GM23248 (cell line): ENCODE measurements around the gene IGFLR1. TPM values are rescaled to one million over a fixed set of nuclear protein-coding genes. Genes with fewer than 3 reads are reported as not detected.

Experiments used
- DNase-seq: peaks from one replicate; pipeline ENCODE4 v3.0.0-alpha.2; 2015
- H2AFZ ChIP-seq: fragments of 200-600 bp; sonication (generic); 2 replicates; pipeline ENCODE4 v1.6.1; 2016; ENCODE audit warnings: antibody characterized with exemption
- H3F3A ChIP-seq: fragments of 200-600 bp; sonication (generic); 2 replicates; pipeline ENCODE4 v1.6.1; 2016; ENCODE audit warnings: mild to moderate bottlenecking, antibody characterized with exemption, mixed run types; ENCODE audit not compliant: insufficient read depth
- H3K27ac ChIP-seq: fragments of 200-600 bp; sonication (generic); 2 replicates; pipeline ENCODE4 v1.5.1; 2016; ENCODE audit warnings: mild to moderate bottlenecking
- H3K27me3 ChIP-seq: fragments of 200-600 bp; sonication (generic); replicated peaks from 2 replicates; pipeline ENCODE4 v1.6.1; 2016; ENCODE audit warnings: mild to moderate bottlenecking; ENCODE audit not compliant: insufficient read depth
- H3K36me3 ChIP-seq: fragments of 200-600 bp; sonication (generic); 2 replicates; pipeline ENCODE4 v1.6.1; 2016; ENCODE audit warnings: low read depth, mild to moderate bottlenecking
- H3K4me1 ChIP-seq: fragments of 200-600 bp; sonication (generic); 2 replicates; pipeline ENCODE4 v1.6.1; 2016; ENCODE audit warnings: mild to moderate bottlenecking; ENCODE audit not compliant: insufficient read depth
- H3K4me2 ChIP-seq: fragments of 200-600 bp; sonication (generic); one replicate; pipeline ENCODE4 v1.6.1; 2016; ENCODE audit warnings: mild to moderate bottlenecking; ENCODE audit not compliant: unreplicated experiment
- H3K4me3 ChIP-seq: fragments of 200-600 bp; sonication (generic); 2 replicates; pipeline ENCODE4 v1.5.1; 2016; ENCODE audit warnings: mild to moderate bottlenecking
- H3K79me2 ChIP-seq: fragments of 200-600 bp; sonication (generic); 2 replicates; pipeline ENCODE4 v1.6.1; 2016; ENCODE audit warnings: mild to moderate bottlenecking; ENCODE audit not compliant: insufficient read depth
- H3K9ac ChIP-seq: fragments of 200-600 bp; sonication (generic); 2 replicates; pipeline ENCODE4 v1.6.1; 2016; ENCODE audit warnings: mild to moderate bottlenecking
- H3K9me2 ChIP-seq: fragments of 200-600 bp; sonication (generic); 2 replicates; pipeline ENCODE4 v1.6.1; 2016; ENCODE audit warnings: mixed run types, mild to moderate bottlenecking, moderate library complexity; ENCODE audit not compliant: insufficient read depth
- H3K9me3 ChIP-seq: fragments of 200-600 bp; sonication (generic); one replicate; pipeline ENCODE4 v1.6.1; 2017; ENCODE audit warnings: low read depth
- H4K20me1 ChIP-seq: fragments of 200-600 bp; sonication (generic); 2 replicates; pipeline ENCODE4 v1.6.0; 2016; ENCODE audit not compliant: insufficient read depth
- EZH2 ChIP-seq: fragments of 200-600 bp; sonication (generic); IDR thresholded peaks from 2 replicates; pipeline ENCODE4 v1.6.1; 2018; ENCODE audit warnings: antibody characterized with exemption, mild to moderate bottlenecking; ENCODE audit not compliant: insufficient read depth, poor library complexity, severe bottlenecking
- EZH2phosphoT487 ChIP-seq: fragments of 200-600 bp; sonication (generic); IDR thresholded peaks from 2 replicates; pipeline ENCODE4 v1.6.1; 2018; ENCODE audit warnings: antibody characterized with exemption, moderate library complexity, mild to moderate bottlenecking, low read depth; ENCODE audit not compliant: insufficient read depth
- WGBS, 2 experiments: methylation state at CpG; one replicate each; pipeline ENCODE4 v1.1.6; 2015 to 2017; ENCODE audit warnings: low lambda C conversion rate in 2 of 2, low coverage in 1 of 2; ENCODE audit errors: missing lambda C conversion rate in 2 of 2; 5-methylcytosine and 5-hydroxymethylcytosine counted together
- in situ Hi-C: fragments of 300-500 bp; cut with MboI; formaldehyde crosslinking; loops from 2 replicates; pipeline ENCODE4 v1.15.0; 2020
- polyA plus RNA-seq: library from polyadenylated mRNA; unstranded; fragments of >200 nt; fragmentation: Nextera tagmentation; extraction: Ambion mirVana; gene quantifications from 2 replicates; pipeline ENCODE4 v1.2.1, GENCODE V29; 2016
- total RNA-seq: library from RNA; depleted of rRNA; stranded (reverse); fragments of >200 nt; shearing (Covaris generic); gene quantifications from 2 replicates; pipeline ENCODE4 v1.2.3, GENCODE V29; 2014

Gene IGFLR1
- total and polyA plus RNA-seq, 2 experiments from 2014 or later = 1.4 to 3.2 TPM

DNA sequence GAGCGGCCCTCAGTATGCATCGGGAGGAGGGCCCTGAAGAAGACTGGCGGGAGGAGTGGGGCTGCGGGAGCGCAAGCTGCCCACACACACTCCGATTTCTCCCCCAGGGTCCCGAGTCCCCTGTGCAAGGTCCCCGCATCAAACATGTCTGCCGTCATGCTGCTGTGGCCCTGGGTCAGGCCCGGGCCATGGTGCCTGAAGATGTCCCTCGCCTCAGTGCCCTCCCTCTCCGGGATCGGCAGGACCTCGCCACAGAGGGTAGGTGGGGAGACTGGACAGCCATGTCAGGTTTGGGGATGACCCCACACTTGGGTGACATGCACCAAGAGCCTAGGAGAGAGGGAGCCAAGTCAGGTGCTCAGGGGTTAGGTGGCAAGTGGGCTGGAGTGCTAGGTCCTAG lies 19.8 kb downstream of the IGFLR1 start:
- H4K20me1 ChIP-seq = no peaks in the 10 kb centered on the region
- 92% methylated on average over 14 of the region's 14 CpGs for WGBS, 2 experiments

GRCh38 chr19:35721374-35721773 lies 20.9 kb downstream of the IGFLR1 start:
- TF ChIP-seq EZH2 (no peak), EZH2phosphoT487 (no peak)
- Histone ChIP-seq H4K20me1 (no peaks in the 10 kb centered on the region), H3K27me3 (no peaks in the 10 kb centered on the region), H3K4me1 (no peaks in the 10 kb centered on the region), H3K27ac (no peak overlapping the region), H3K9me3 (no peaks in the 10 kb centered on the region), H3K4me2 (no peak overlapping the region), H3K9ac (no peak overlapping the region), H3K79me2 (peaks cover 51% of the 10 kb centered on the region), H3K4me3 (no peak overlapping the region), H2AFZ (no peak overlapping the region), H3F3A (no peaks in the 10 kb centered on the region; the same call in 1 of the 2 replicates), H3K9me2 (no peaks in the 10 kb centered on the region), H3K36me3 (peaks cover 23% of the 10 kb centered on the region; the same call in 1 of the 2 replicates)
- 92% methylated on average over 16 of the region's 16 CpGs for WGBS, 2 experiments
- in situ Hi-C loops = no loop called here
- DNase-seq = no peak

More for the DNA sequence above, 19.8 kb downstream of the IGFLR1 start:
- Histone ChIP-seq H3K27ac (no peak overlapping the region), H3K9ac (no peak overlapping the region), H3F3A (no peaks in the 10 kb centered on the region), H3K4me2 (no peak overlapping the region), H3K27me3 (no peaks in the 10 kb centered on the region), H3K4me1 (no peaks in the 10 kb centered on the region), H3K79me2 (peaks cover 51% of the 10 kb centered on the region), H3K4me3 (no peak overlapping the region), H3K9me3 (no peaks in the 10 kb centered on the region), H2AFZ (no peak overlapping the region), H3K36me3 (peaks cover 25% of the 10 kb centered on the region; the same call in 1 of the 2 replicates), H3K9me2 (no peaks in the 10 kb centered on the region)
- no peak for TF ChIP-seq EZH2
- no peak for TF ChIP-seq EZH2phosphoT487
- in situ Hi-C loops = no loop called here
- DNase-seq = no peak

DNA sequence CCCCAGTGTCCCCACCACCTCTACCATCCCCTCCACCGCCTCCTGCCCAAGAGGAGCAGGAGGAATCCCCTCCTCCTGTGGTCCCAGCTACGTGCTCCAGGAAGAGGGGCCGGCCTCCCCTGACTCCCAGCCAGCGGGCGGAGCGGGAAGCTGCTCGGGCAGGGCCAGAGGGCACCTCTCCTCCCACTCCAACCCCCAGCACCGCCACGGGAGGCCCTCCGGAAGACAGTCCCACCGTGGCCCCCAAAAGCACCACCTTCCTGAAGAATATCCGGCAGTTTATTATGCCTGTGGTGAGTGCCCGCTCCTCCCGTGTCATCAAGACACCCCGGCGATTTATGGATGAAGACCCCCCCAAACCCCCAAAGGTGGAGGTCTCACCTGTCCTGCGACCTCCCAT lies 21.6 kb downstream of the IGFLR1 start:
- Histone ChIP-seq H3K79me2 (peaks cover 52% of the 10 kb centered on the region), H3K9me2 (no peaks in the 10 kb centered on the region), H3K36me3 (peaks cover 21% of the 10 kb centered on the region; the same call in 1 of the 2 replicates), H3K4me2 (no peak overlapping the region), H3F3A (no peaks in the 10 kb centered on the region; the same call in 1 of the 2 replicates), H3K27me3 (no peaks in the 10 kb centered on the region), H3K9me3 (no peaks in the 10 kb centered on the region), H2AFZ (no peak overlapping the region), H3K9ac (no peak overlapping the region), H4K20me1 (no peaks in the 10 kb centered on the region), H3K4me1 (no peaks in the 10 kb centered on the region), H3K4me3 (no peak overlapping the region), H3K27ac (no peak overlapping the region)
- TF ChIP-seq EZH2phosphoT487 = no peak
- no peak for TF ChIP-seq EZH2
- in situ Hi-C loops = no loop called here
- 83% methylated on average over 15 to 17 of the region's 17 CpGs for WGBS, 2 experiments
- DNase-seq = no peak

GRCh38 chr19:35720163-35720524 lies 22.1 kb downstream of the IGFLR1 start:
- H3K9me3 ChIP-seq = no peaks in the 10 kb centered on the region
- H3K9me2 ChIP-seq = no peaks in the 10 kb centered on the region
- H3F3A ChIP-seq = no peaks in the 10 kb centered on the region; the same call in 1 of the 2 replicates
- peaks cover 18% of the 10 kb centered on the region; the same call in 1 of the 2 replicates for H3K36me3 ChIP-seq
- H2AFZ ChIP-seq = no peak overlapping the region
- H3K9ac ChIP-seq = 0 out of 2 replicates have a peak overlapping the region, but pooled peaks have one; percentile 94
- no peak for TF ChIP-seq EZH2phosphoT487
- no peak for TF ChIP-seq EZH2
- WGBS, 2 experiments = 91 to 93% methylated on average over 9 of the region's 9 CpGs
- no peaks in the 10 kb centered on the region for H4K20me1 ChIP-seq
- H3K4me3 ChIP-seq = no peak overlapping the region
- no peak overlapping the region for H3K27ac ChIP-seq
- in situ Hi-C loops = no loop called here
- H3K4me2 ChIP-seq = no peak overlapping the region
- no peak for DNase-seq
- no peaks in the 10 kb centered on the region for H3K27me3 ChIP-seq
- H3K79me2 ChIP-seq = peaks cover 57% of the 10 kb centered on the region
- H3K4me1 ChIP-seq = no peaks in the 10 kb centered on the region
